ENCODE data around the gene MADCAM1.
"Not testable (repeated sequence)": the region's sequence is repeated elsewhere in the genome, so short reads cannot be mapped to it uniquely, and the experiment has no call there.

Gene MADCAM1

DNA sequence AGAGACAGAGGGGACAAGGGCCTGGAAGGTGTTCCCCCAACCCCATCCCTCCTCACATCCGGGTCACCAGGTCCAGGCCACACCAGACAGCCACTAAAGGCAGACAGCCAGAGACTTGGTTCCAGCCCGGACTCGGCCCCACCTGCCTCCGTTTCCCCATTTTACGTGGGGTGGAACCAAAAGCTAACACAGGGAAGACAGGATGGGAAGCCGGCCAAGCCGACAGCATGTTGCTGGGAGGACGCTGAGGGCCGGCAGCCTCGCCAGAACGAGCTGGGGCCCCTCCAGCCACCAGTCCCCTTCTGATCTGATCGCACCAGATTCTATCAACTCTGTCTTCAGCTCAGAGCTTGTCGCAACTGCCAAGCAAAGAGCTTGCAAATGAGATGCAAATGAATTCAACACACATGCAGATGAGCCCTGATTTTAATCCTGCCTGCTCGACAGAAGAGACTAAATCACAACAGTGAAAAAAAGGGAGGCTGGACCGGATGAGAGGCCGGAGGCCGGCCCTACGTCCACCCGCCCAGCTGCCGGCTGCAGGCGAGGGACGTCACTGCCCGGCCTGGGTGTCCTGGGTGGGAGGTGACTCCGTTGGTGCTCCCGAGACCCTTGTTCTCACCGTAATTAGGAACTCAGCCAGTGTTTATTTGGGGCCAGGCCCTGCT lies 17.9 kb upstream of the MADCAM1 start:
- no peaks in the 10 kb centered on the region for H4K20me1 ChIP-seq (ENCODE audit: insufficient read depth, low read length)
- no peaks in the 10 kb centered on the region for H3K4me1 ChIP-seq (ENCODE audit: low read length)
- no peak overlapping the region for H3K9ac ChIP-seq (ENCODE audit: low read length)
- H3K36me3 ChIP-seq (replicated peaks; ENCODE audit: insufficient read depth, low read length) = no peaks in the 10 kb centered on the region
- no peak overlapping the region for H3K27ac ChIP-seq (ENCODE audit: low read length)
- no peaks in the 10 kb centered on the region for H3F3A ChIP-seq (ENCODE audit: insufficient read depth, low read length)
- no peak for TF ChIP-seq CTCF (IDR thresholded peaks at IDR 0.05; ENCODE audit: low read length)
- no peak for TF ChIP-seq EZH2 (optimal IDR thresholded peaks at IDR 0.05; ENCODE audit: low read depth, low read length)
- TF ChIP-seq EZH2phosphoT487 (IDR thresholded peaks at IDR 0.05; ENCODE audit: low read length) = no peak
- no peak overlapping the region for H2AFZ ChIP-seq (ENCODE audit: low read length)
- peak overlapping the region; percentile 18; the same call in 1 of the 2 replicates for H3K4me2 ChIP-seq (ENCODE audit: low read depth, low read length)
- no peaks in the 10 kb centered on the region for H3K9me3 ChIP-seq (replicated peaks; ENCODE audit: insufficient read depth, low read length)
- no peak for DNase-seq
- H3K79me2 ChIP-seq (ENCODE audit: low read length) = no peaks in the 10 kb centered on the region
- no peaks in the 10 kb centered on the region for H3K9me2 ChIP-seq (replicated peaks; ENCODE audit: insufficient read depth, low read length)
- H3K27me3 ChIP-seq (replicated peaks; ENCODE audit: insufficient read depth, low read length) = peaks cover 54% of the 10 kb centered on the region
- H3K4me3 ChIP-seq (ENCODE audit: low read length) = no peak overlapping the region

GRCh38 chr19:478976-479375 lies 17.3 kb upstream of the MADCAM1 start:
- TF ChIP-seq EZH2phosphoT487 (IDR thresholded peaks at IDR 0.05; ENCODE audit: low read length) = no peak
- TF ChIP-seq CTCF (IDR thresholded peaks at IDR 0.05; ENCODE audit: low read length) = no peak
- no peak for TF ChIP-seq EZH2 (optimal IDR thresholded peaks at IDR 0.05; ENCODE audit: low read depth, low read length)
- H3K9ac ChIP-seq (ENCODE audit: low read length) = no peak overlapping the region
- H2AFZ ChIP-seq (ENCODE audit: low read length) = no peak overlapping the region
- no peak overlapping the region for H3K27ac ChIP-seq (ENCODE audit: low read length)
- H3K4me2 ChIP-seq (ENCODE audit: low read depth, low read length) = peak overlapping the region; percentile 18; the same call in 1 of the 2 replicates
- no peak for DNase-seq
- H4K20me1 ChIP-seq (ENCODE audit: insufficient read depth, low read length) = no peaks in the 10 kb centered on the region
- peaks cover 60% of the 10 kb centered on the region for H3K27me3 ChIP-seq (replicated peaks; ENCODE audit: insufficient read depth, low read length)
- H3K4me3 ChIP-seq (ENCODE audit: low read length) = no peak overlapping the region
- H3K9me2 ChIP-seq (replicated peaks; ENCODE audit: insufficient read depth, low read length) = no peaks in the 10 kb centered on the region
- no peaks in the 10 kb centered on the region for H3K4me1 ChIP-seq (ENCODE audit: low read length)
- H3K9me3 ChIP-seq (replicated peaks; ENCODE audit: insufficient read depth, low read length) = no peaks in the 10 kb centered on the region
- H3K36me3 ChIP-seq (replicated peaks; ENCODE audit: insufficient read depth, low read length) = no peaks in the 10 kb centered on the region
- H3F3A ChIP-seq (ENCODE audit: insufficient read depth, low read length) = no peaks in the 10 kb centered on the region
- no peaks in the 10 kb centered on the region for H3K79me2 ChIP-seq (ENCODE audit: low read length)

GRCh38 chr19:480016-480855 lies 16.1 kb upstream of the MADCAM1 start:
- Histone ChIP-seq H3K9ac (ENCODE audit: low read length) (no peak overlapping the region), H3K79me2 (ENCODE audit: low read length) (no peaks in the 10 kb centered on the region), H3K9me2 (replicated peaks; ENCODE audit: insufficient read depth, low read length) (no peaks in the 10 kb centered on the region), H4K20me1 (ENCODE audit: insufficient read depth, low read length) (no peaks in the 10 kb centered on the region), H3K4me2 (ENCODE audit: low read depth, low read length) (no peak overlapping the region), H2AFZ (ENCODE audit: low read length) (no peak overlapping the region), H3K27ac (ENCODE audit: low read length) (no peak overlapping the region), H3K4me3 (ENCODE audit: low read length) (no peak overlapping the region), H3K4me1 (ENCODE audit: low read length) (no peaks in the 10 kb centered on the region), H3F3A (ENCODE audit: insufficient read depth, low read length) (no peaks in the 10 kb centered on the region), H3K36me3 (replicated peaks; ENCODE audit: insufficient read depth, low read length) (no peaks in the 10 kb centered on the region), H3K27me3 (replicated peaks; ENCODE audit: insufficient read depth, low read length) (peaks cover 59% of the 10 kb centered on the region), H3K9me3 (replicated peaks; ENCODE audit: insufficient read depth, low read length) (no peaks in the 10 kb centered on the region)
- TF ChIP-seq EZH2phosphoT487 (IDR thresholded peaks at IDR 0.05; ENCODE audit: low read length) = no peak
- peak; percentile 14 for TF ChIP-seq CTCF (IDR thresholded peaks at IDR 0.05; ENCODE audit: low read length)
- no peak for DNase-seq

DNA sequence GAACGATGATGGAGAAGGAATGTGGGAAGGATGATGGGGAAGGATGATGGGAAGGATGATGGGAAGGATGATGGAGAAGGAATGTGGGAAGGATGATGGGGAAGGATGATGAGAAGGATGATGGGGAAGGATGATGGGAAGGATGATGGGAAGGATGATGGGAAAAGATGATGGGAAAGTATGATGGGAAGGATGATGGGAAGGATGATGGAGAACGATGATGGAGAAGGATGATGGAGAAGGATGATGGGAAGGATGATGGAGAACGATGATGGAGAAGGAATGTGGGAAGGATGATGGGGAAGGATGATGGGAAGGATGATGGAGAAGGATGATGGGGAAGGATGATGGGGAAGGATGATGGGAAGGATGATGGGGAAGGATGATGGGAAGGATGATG lies 15.2 kb upstream of the MADCAM1 start:
- not testable (repeated sequence) for H3F3A ChIP-seq (ENCODE audit: insufficient read depth, low read length); DNase-seq; H3K4me2 ChIP-seq (ENCODE audit: low read depth, low read length); H3K9me3 ChIP-seq (replicated peaks; ENCODE audit: insufficient read depth, low read length); H2AFZ ChIP-seq (ENCODE audit: low read length); H3K27ac ChIP-seq (ENCODE audit: low read length); H3K36me3 ChIP-seq (replicated peaks; ENCODE audit: insufficient read depth, low read length); H3K4me1 ChIP-seq (ENCODE audit: low read length); H3K79me2 ChIP-seq (ENCODE audit: low read length); H3K4me3 ChIP-seq (ENCODE audit: low read length); H3K9ac ChIP-seq (ENCODE audit: low read length); H3K9me2 ChIP-seq (replicated peaks; ENCODE audit: insufficient read depth, low read length); H4K20me1 ChIP-seq (ENCODE audit: insufficient read depth, low read length)
- peaks cover 60% of the 10 kb centered on the region for H3K27me3 ChIP-seq (replicated peaks; ENCODE audit: insufficient read depth, low read length)
